DND-41 (cell line): Measurements from ENCODE around the gene IQSEC1.
"Not testable (repeated sequence)": the region's sequence is repeated elsewhere in the genome, so short reads cannot be mapped to it uniquely, and the experiment has no call there.

Source experiments
- EZH2 ChIP-seq: IDR thresholded peaks from 3 replicates; pipeline ENCODE4 v1.6.1; 2012; ENCODE audit warnings: borderline replicate concordance, low read depth, mild to moderate bottlenecking, moderate library complexity, low read length, inconsistent platforms; ENCODE audit not compliant: severe bottlenecking
- TF ChIP-seq, protein P1 (sequence below): IDR thresholded peaks from 2 replicates; pipeline ENCODE4 v1.5.1; 2012; ENCODE audit warnings: borderline replicate concordance, low read length, moderate library complexity, mild to moderate bottlenecking; ENCODE audit not compliant: poor library complexity, severe bottlenecking; ENCODE audit errors: extremely low read depth

DNA sequence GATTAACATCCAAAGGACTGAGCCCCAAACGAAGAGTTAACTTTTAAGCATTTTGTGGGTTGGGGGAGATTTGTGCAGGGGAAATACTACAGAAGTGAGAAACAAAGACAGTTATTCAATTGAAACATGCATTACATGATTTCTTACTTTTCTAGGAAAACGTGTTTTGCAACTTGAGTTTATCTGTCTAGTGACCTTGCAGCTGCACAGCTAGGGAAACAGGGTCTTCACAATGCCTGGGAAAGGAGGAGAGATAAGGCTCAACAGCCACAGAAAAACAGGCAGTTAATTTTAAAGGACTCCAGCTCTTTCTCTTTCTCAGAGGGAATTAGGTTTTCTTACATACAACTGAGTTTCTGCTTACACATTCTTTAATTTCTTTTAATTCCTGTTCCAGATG lies 194.5 kb downstream of the IQSEC1 start:
- TF ChIP-seq, protein P1, sequence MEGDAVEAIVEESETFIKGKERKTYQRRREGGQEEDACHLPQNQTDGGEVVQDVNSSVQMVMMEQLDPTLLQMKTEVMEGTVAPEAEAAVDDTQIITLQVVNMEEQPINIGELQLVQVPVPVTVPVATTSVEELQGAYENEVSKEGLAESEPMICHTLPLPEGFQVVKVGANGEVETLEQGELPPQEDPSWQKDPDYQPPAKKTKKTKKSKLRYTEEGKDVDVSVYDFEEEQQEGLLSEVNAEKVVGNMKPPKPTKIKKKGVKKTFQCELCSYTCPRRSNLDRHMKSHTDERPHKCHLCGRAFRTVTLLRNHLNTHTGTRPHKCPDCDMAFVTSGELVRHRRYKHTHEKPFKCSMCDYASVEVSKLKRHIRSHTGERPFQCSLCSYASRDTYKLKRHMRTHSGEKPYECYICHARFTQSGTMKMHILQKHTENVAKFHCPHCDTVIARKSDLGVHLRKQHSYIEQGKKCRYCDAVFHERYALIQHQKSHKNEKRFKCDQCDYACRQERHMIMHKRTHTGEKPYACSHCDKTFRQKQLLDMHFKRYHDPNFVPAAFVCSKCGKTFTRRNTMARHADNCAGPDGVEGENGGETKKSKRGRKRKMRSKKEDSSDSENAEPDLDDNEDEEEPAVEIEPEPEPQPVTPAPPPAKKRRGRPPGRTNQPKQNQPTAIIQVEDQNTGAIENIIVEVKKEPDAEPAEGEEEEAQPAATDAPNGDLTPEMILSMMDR: not testable (repeated sequence)
- not testable (repeated sequence) for TF ChIP-seq EZH2
